HCT116 (cell line): ENCODE measurements around the gene LSM7. TPM values are rescaled to one million over a fixed set of nuclear protein-coding genes. Genes with fewer than 3 reads are reported as not detected.

Source experiments
- ATAC-seq: fragments of 200-7000 bp; cut with Tn5 transposase; 2 replicates; pipeline ENCODE4 v1.9.1; 2020; ENCODE audit warnings: mild to moderate bottlenecking, moderate library complexity
- BruUV-seq: library from RNA; stranded (reverse); fragments of 400-500 nt; replicated peaks from 2 replicates; lab custom pipeline; 2021; lab: Mats Ljungman, UMichigan
- CTCF ChIA-PET: fragments of 300-600 bp; sonication (Branson Sonifier 250); formaldehyde crosslinking; loops from one replicate; lab custom pipeline; 2021; ENCODE audit warnings: antibody characterized with exemption; lab: Charles Lee
- POLR2A ChIA-PET: fragments of 300-600, 350-600 bp; sonication (Branson Sonifier 250); formaldehyde crosslinking; loops from one replicate; lab custom pipeline; 2021; ENCODE audit warnings: antibody characterized with exemption; lab: Charles Lee
- RAD21 ChIA-PET, 2 experiments: fragments of 300-600 bp; sonication (Branson Sonifier 250); formaldehyde crosslinking; loops; one replicate each; lab custom pipeline; 2023; ENCODE audit warnings: low total read pairs in 2 of 2; ENCODE audit not compliant: uncharacterized antibody in 2 of 2, unreplicated experiment in 2 of 2, low non-redundant PET in 1 of 2; lab: Charles Lee
- DNase-seq: peaks from one replicate; pipeline ENCODE4 v3.0.0-alpha.2; 2010; ENCODE audit warnings: low read depth, low spot score
- H2AFZ ChIP-seq: fragments of 200-600 bp; shearing (Covaris generic), sonication (generic); 2 replicates; pipeline ENCODE4 v1.6.1; 2017; ENCODE audit warnings: low read depth, mixed run types, mixed read lengths, antibody characterized with exemption, low read length; ENCODE audit not compliant: poor library complexity, severe bottlenecking
- H3K27ac ChIP-seq: 2 replicates; pipeline ENCODE4 v1.5.1; 2012; ENCODE audit warnings: low read depth, low read length
- H3K27me3 ChIP-seq: fragments of 200-600 bp; sonication (generic); 2 replicates; pipeline ENCODE4 v1.6.1; 2016; ENCODE audit warnings: mixed run types, low read length, mixed read lengths; ENCODE audit not compliant: insufficient read depth
- H3K36me3 ChIP-seq, 2 experiments: fragments of 200-500 bp in 1 of 2; fragments of 200-600 bp in 1 of 2; sonication (Bioruptor generic) in 1 of 2; sonication (generic) in 1 of 2; 2 replicates each; pipeline versions ENCODE4 v1.5.1 to v1.6.1; 2014 to 2016; ENCODE audit warnings: low read length in 2 of 2, inconsistent platforms in 1 of 2, mixed read lengths in 1 of 2, mixed run types in 1 of 2; ENCODE audit not compliant: insufficient read depth in 2 of 2, control insufficient read depth in 1 of 2
- H3K4me1 ChIP-seq, 2 experiments: fragments of 200-600 bp in 1 of 2; sonication (generic) in 1 of 2; 2 replicates each; pipeline versions ENCODE4 v1.5.1 to v1.6.1; 2012 to 2017; ENCODE audit warnings: low read length in 2 of 2, inconsistent platforms in 1 of 2, mild to moderate bottlenecking in 1 of 2, mixed read lengths in 1 of 2, mixed run types in 1 of 2, moderate library complexity in 1 of 2; ENCODE audit not compliant: insufficient read depth in 2 of 2, control insufficient read depth in 1 of 2
- H3K4me2 ChIP-seq: fragments of 200-600 bp; sonication (generic); 2 replicates; pipeline ENCODE4 v1.6.1; 2017; ENCODE audit warnings: mixed run types, low read length, mixed read lengths
- H3K4me3 ChIP-seq, 2 experiments: fragments of 200-600 bp in 1 of 2; sonication (generic) in 1 of 2; replicated peaks in 1 of 2; 2 replicates each; pipeline ENCODE4 v1.5.1; 2011 to 2016; ENCODE audit warnings: low read length in 2 of 2, control low read depth in 1 of 2, low read depth in 1 of 2, mild to moderate bottlenecking in 1 of 2, mixed read lengths in 1 of 2, mixed run types in 1 of 2
- H3K79me2 ChIP-seq: fragments of 200-600 bp; sonication (generic); 2 replicates; pipeline ENCODE4 v1.6.1; 2017; ENCODE audit warnings: mild to moderate bottlenecking, mixed run types, low read length, moderate library complexity, mixed read lengths; ENCODE audit not compliant: insufficient read depth
- H3K9ac ChIP-seq: fragments of 200-600 bp; sonication (generic); 2 replicates; pipeline ENCODE4 v1.6.1; 2016; ENCODE audit warnings: low read length, mixed read lengths
- H3K9me2 ChIP-seq: fragments of 200-600 bp; sonication (generic), shearing (Covaris generic); 2 replicates; pipeline ENCODE4 v1.6.1; 2017; ENCODE audit warnings: mixed run types, mild to moderate bottlenecking, moderate library complexity; ENCODE audit not compliant: insufficient read depth
- H3K9me3 ChIP-seq, 2 experiments: fragments of 200-500 bp in 1 of 2; fragments of 200-600 bp in 1 of 2; sonication (Bioruptor generic) in 1 of 2; sonication (generic) in 1 of 2; 2 replicates each; pipeline ENCODE4 v1.6.1; 2014 to 2017; ENCODE audit warnings: low read length in 2 of 2, mixed read lengths in 2 of 2, inconsistent platforms in 1 of 2, low read depth in 1 of 2, mild to moderate bottlenecking in 1 of 2, mixed run types in 1 of 2, moderate library complexity in 1 of 2; ENCODE audit not compliant: control insufficient read depth in 1 of 2, insufficient read depth in 1 of 2
- H4K20me1 ChIP-seq: fragments of 200-600 bp; sonication (generic), shearing (Covaris generic); 2 replicates; pipeline ENCODE4 v1.6.1; 2017; ENCODE audit warnings: mixed run types, mild to moderate bottlenecking, moderate library complexity; ENCODE audit not compliant: insufficient read depth
- CEBPB ChIP-seq: IDR thresholded peaks from 2 replicates; pipeline ENCODE4 v1.6.1; 2012; ENCODE audit warnings: low read depth
- CTCF ChIP-seq, 3 experiments: fragments of 200-600 bp in 1 of 3; sonication (generic) in 1 of 3; IDR thresholded peaks in 2 of 3; conservative IDR thresholded peaks in 1 of 3; 2 replicates each; pipeline ENCODE4 v1.5.1; 2012 to 2017; ENCODE audit warnings: low read depth in 2 of 3, low read length in 2 of 3, antibody characterized with exemption in 1 of 3, borderline replicate concordance in 1 of 3, control low read depth in 1 of 3, mild to moderate bottlenecking in 1 of 3, mixed read lengths in 1 of 3, mixed run types in 1 of 3, moderate library complexity in 1 of 3; ENCODE audit not compliant: insufficient read depth in 1 of 3
- FOSL1 ChIP-seq: IDR thresholded peaks from 2 replicates; pipeline ENCODE4 v1.6.1; 2012; ENCODE audit warnings: low read depth
- JUND ChIP-seq: IDR thresholded peaks from 2 replicates; pipeline ENCODE4 v1.6.1; 2012
- MAX ChIP-seq: IDR thresholded peaks from 2 replicates; pipeline ENCODE4 v1.6.1; 2012
- SRF ChIP-seq: IDR thresholded peaks from 2 replicates; pipeline ENCODE4 v1.6.1; 2012; ENCODE audit warnings: low read depth
- ZNF274 ChIP-seq: fragments of 200-500 bp; sonication (Bioruptor generic); IDR thresholded peaks from 2 replicates; pipeline ENCODE4 v1.6.1; 2014; ENCODE audit warnings: mild to moderate bottlenecking, low read depth, low read length, inconsistent platforms
- intact Hi-C: fragments of 100-400 bp; cut with micrococcal nuclease; formaldehyde crosslinking; loops from 2 replicates; pipeline ENCODE4 v1.10.0; 2022
- total RNA-seq: library from RNA; stranded (reverse); gene quantifications from one replicate; pipeline ENCODE4 v1.2.1, GENCODE V29; 2021; ENCODE audit not compliant: unreplicated experiment

LSM7 gene
- total RNA-seq, 1 experiment from 2014 or later = 190 TPM

- H3K4me1 ChIP-seq = no peaks in the 10 kb centered on the region
- no peaks in the 10 kb centered on the region for H3K79me2 ChIP-seq
- no peak overlapping the region for H3K9ac ChIP-seq
- H3K9me2 ChIP-seq = no peaks in the 10 kb centered on the region
- no peak overlapping the region for H3K27ac ChIP-seq
- no peak overlapping the region for H3K4me3 ChIP-seq
- DNase-seq (no peak), ATAC-seq (peak; percentile 54)
- H4K20me1 ChIP-seq = no peaks in the 10 kb centered on the region
- ChIA-PET RAD21 (no interaction called here), POLR2A (no interaction called here), CTCF (no interaction called here)
- no peak for TF ChIP-seq FOSL1
- 0 out of 6 replicates have a peak, but pooled peaks of 1 of the 3 experiments have one; percentile 14 for TF ChIP-seq CTCF (IDR thresholded peaks at IDR 0.05 in 2 of 3, conservative IDR thresholded peaks at IDR 0.05 in 1 of 3; ENCODE audit: borderline replicate concordance in 1 of 3, insufficient read depth in 1 of 3, low read depth in 2 of 3, low read length in 2 of 3)
- TF ChIP-seq SRF = no peak
- H2AFZ ChIP-seq = no peak overlapping the region
- no peaks in the 10 kb centered on the region for H3K9me3 ChIP-seq
- peaks cover 4% of the 10 kb centered on the region; the same call in 1 of the 2 replicates for H3K27me3 ChIP-seq
- intact Hi-C loops = no loop called here
- BruUV-seq = no TSS peak
- no peaks in the 10 kb centered on the region; a peak in 1 of 4 replicates for H3K36me3 ChIP-seq
- H3K4me2 ChIP-seq = no peak overlapping the region
Measured at GRCh38 chr19:2356036-2356646, 27.8 kb upstream of the LSM7 start.

- Histone ChIP-seq H3K9me2 (no peaks in the 10 kb centered on the region), H4K20me1 (no peaks in the 10 kb centered on the region), H2AFZ (no peak overlapping the region), H3K36me3 (no peaks in the 10 kb centered on the region; a peak in 1 of 4 replicates), H3K9me3 (no peaks in the 10 kb centered on the region), H3K4me2 (no peak overlapping the region), H3K9ac (no peak overlapping the region)
- RAD21 ChIA-PET = no interaction called here
- POLR2A ChIA-PET = no interaction called here
- CTCF ChIA-PET = no interaction called here
- TF ChIP-seq ZNF274 (no peak), MAX (no peak), CEBPB (no peak), JUND (no peak), FOSL1 (no peak)
- TF ChIP-seq, all 23 proteins: peak for 0
- BruUV-seq = no TSS peak
- Histone ChIP-seq H3K4me1 (no peaks in the 10 kb centered on the region), H3K27ac (no peak overlapping the region), H3K4me3 (no peak overlapping the region), H3K79me2 (no peaks in the 10 kb centered on the region), H3K27me3 (peaks cover 4% of the 10 kb centered on the region; the same call in 1 of the 2 replicates)
- DNase-seq (no peak), ATAC-seq (no peak)
- intact Hi-C loops = no loop called here
Measured at GRCh38 chr19:2355168-2356035, 27.0 kb upstream of the LSM7 start.
